Testis (tissue), 2 donors: ENCODE results near the gene BABAM2.

ENCODE experiments used
- CTCF ChIP-seq, 3 experiments: fragments of 450-650 bp in 2 of 3; fragments of 200-600 bp in 1 of 3; sonication (generic) in 1 of 3; IDR thresholded peaks; one replicate each; pipeline ENCODE4 v1.5.1; 2016 to 2019; ENCODE audit warnings: antibody characterized with exemption in 3 of 3, mild to moderate bottlenecking in 2 of 3, moderate library complexity in 1 of 3
- POLR2A ChIP-seq: fragments of 450-650 bp; IDR thresholded peaks from one replicate; pipeline ENCODE4 v1.6.1; 2017; ENCODE audit warnings: antibody characterized with exemption, mild to moderate bottlenecking, moderate library complexity

- TF ChIP-seq CTCF (IDR thresholded peaks at IDR 0.05) (no peak), POLR2A (no peak)
These were observed 40.9 kb downstream of the BABAM2 start for GRCh38 chr2:27931361-27931950.
